HepG2 (cell line): ENCODE results near the gene RAB36. TPM values are rescaled to one million over a fixed set of nuclear protein-coding genes. Genes with fewer than 3 reads are reported as not detected.
A peak's percentile ranks its signal among the peaks of the same experiment; 100 is the strongest.

Source experiments
- CEBPG ChIP-seq: IDR thresholded peaks from 2 replicates; pipeline ENCODE4 v1.6.1; 2016
- ELF1 ChIP-seq: sonication (generic); formaldehyde crosslinking; IDR thresholded peaks from 2 replicates; pipeline ENCODE4 v1.4.0; 2020; ENCODE audit warnings: missing genetic modification reagents
- GFI1 ChIP-seq: sonication (generic); formaldehyde crosslinking; IDR thresholded peaks from 2 replicates; pipeline ENCODE4 v1.5.0; 2020; ENCODE audit warnings: missing genetic modification reagents, mild to moderate bottlenecking, borderline replicate concordance
- REL ChIP-seq: sonication (generic); formaldehyde crosslinking; conservative IDR thresholded peaks from 2 replicates; pipeline ENCODE4 v1.8.0; 2022; ENCODE audit warnings: mild to moderate bottlenecking, missing genetic modification reagents, moderate library complexity
- SMARCE1 ChIP-seq: fragments of 450-650 bp; IDR thresholded peaks from 2 replicates; pipeline ENCODE4 v1.6.1; 2017; ENCODE audit warnings: borderline replicate concordance
- STAT5B ChIP-seq: sonication (generic); formaldehyde crosslinking; IDR thresholded peaks from 2 replicates; pipeline ENCODE4 v1.4.0; 2020; ENCODE audit warnings: missing genetic modification reagents
- ZFP1 ChIP-seq: IDR thresholded peaks from 2 replicates; pipeline ENCODE4 v1.6.1; 2016
- ZNF143 ChIP-seq: sonication (generic); formaldehyde crosslinking; IDR thresholded peaks from 2 replicates; pipeline ENCODE4 v1.4.0; 2020; ENCODE audit warnings: missing genetic modification reagents
- ZNF34 ChIP-seq: sonication (generic); formaldehyde crosslinking; IDR thresholded peaks from 2 replicates; pipeline ENCODE4 v1.4.0; 2020; ENCODE audit warnings: mild to moderate bottlenecking, missing genetic modification reagents, borderline replicate concordance
- ZNF501 ChIP-seq: sonication (generic); formaldehyde crosslinking; IDR thresholded peaks from 2 replicates; pipeline ENCODE4 v1.5.1; 2020; ENCODE audit warnings: mild to moderate bottlenecking, moderate library complexity, missing genetic modification reagents
- polyA plus RNA-seq, 8 experiments: library from polyadenylated mRNA; depleted of rRNA in 3 of 8; stranded (reverse) in 7 of 8; unstranded in 1 of 8; fragments of >200 nt; fragmentation: Illumina TruSeq in 4 of 8; extraction: Trizol in 4 of 8; gene quantifications; 2 replicates each; pipeline versions ENCODE4 v1.2.1 to v1.2.3, GENCODE V29; 2011 to 2016; ENCODE audit warnings: low read depth in 4 of 8, missing spikeins in 1 of 8, mixed read lengths in 1 of 8; ENCODE audit not compliant: insufficient read depth in 1 of 8
- total RNA-seq, 5 experiments: library from RNA; depleted of rRNA; stranded (reverse); fragments of >200 nt; fragmentation: Illumina TruSeq; extraction: Trizol; gene quantifications; 2 replicates each; pipeline ENCODE4 v1.2.3, GENCODE V29; 2016; ENCODE audit warnings: low read depth in 1 of 5
- TF ChIP-seq, protein P1 (sequence below): sonication (generic); formaldehyde crosslinking; IDR thresholded peaks from 2 replicates; pipeline ENCODE4 v1.5.0; 2020; ENCODE audit warnings: mild to moderate bottlenecking, missing genetic modification reagents, moderate library complexity
- TF ChIP-seq, protein P2 (sequence below): sonication (generic); formaldehyde crosslinking; IDR thresholded peaks from 2 replicates; pipeline ENCODE4 v1.8.1; 2023; ENCODE audit warnings: mild to moderate bottlenecking, missing genetic modification reagents
- TF ChIP-seq, protein P3 (sequence below): sonication (generic); formaldehyde crosslinking; IDR thresholded peaks from 2 replicates; pipeline ENCODE4 v1.8.0; 2022; ENCODE audit warnings: mild to moderate bottlenecking, missing genetic modification reagents, moderate library complexity
- TF ChIP-seq, protein P4 (sequence below): sonication (generic); formaldehyde crosslinking; IDR thresholded peaks from 2 replicates; pipeline ENCODE4 v1.4.0; 2020; ENCODE audit warnings: missing genetic modification reagents, mild to moderate bottlenecking, borderline replicate concordance
- TF ChIP-seq, protein P5 (sequence below): sonication (generic); formaldehyde crosslinking; IDR thresholded peaks from 2 replicates; pipeline ENCODE4 v1.5.1; 2020; ENCODE audit warnings: mild to moderate bottlenecking, missing genetic modification reagents, moderate library complexity
- TF ChIP-seq, protein P6 (sequence below): sonication (generic); formaldehyde crosslinking; IDR thresholded peaks from 2 replicates; pipeline ENCODE4 v1.8.0; 2022; ENCODE audit warnings: mild to moderate bottlenecking, missing genetic modification reagents, moderate library complexity

The RAB36 gene
- total and polyA plus RNA-seq, 2 of the 13 experiments (the other 11 are each of a cell fraction or from before 2014, with no cell fraction given), result 0.24 to 0.86 TPM

DNA sequence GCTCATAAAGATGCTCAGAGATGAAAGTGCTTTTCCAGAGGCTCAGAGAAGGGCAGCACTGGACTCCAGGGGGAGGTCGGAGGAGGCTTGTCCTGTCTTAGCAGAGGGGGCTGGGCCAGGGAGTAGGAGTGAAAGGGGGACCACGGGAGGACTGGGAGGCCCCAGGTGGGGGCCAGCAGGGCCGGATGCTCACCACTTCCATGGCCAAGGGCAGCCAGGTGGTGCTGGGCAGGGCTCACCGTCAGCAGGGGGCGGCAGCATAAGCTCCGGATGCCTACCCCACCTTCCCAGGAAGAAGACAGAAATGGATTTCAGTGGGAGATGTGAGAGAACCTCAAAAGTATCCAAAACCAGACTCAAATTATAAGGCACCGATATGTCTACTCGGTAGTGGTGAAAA, 11.0 kb downstream of the RAB36 start (continued):
- TF ChIP-seq, protein P1, sequence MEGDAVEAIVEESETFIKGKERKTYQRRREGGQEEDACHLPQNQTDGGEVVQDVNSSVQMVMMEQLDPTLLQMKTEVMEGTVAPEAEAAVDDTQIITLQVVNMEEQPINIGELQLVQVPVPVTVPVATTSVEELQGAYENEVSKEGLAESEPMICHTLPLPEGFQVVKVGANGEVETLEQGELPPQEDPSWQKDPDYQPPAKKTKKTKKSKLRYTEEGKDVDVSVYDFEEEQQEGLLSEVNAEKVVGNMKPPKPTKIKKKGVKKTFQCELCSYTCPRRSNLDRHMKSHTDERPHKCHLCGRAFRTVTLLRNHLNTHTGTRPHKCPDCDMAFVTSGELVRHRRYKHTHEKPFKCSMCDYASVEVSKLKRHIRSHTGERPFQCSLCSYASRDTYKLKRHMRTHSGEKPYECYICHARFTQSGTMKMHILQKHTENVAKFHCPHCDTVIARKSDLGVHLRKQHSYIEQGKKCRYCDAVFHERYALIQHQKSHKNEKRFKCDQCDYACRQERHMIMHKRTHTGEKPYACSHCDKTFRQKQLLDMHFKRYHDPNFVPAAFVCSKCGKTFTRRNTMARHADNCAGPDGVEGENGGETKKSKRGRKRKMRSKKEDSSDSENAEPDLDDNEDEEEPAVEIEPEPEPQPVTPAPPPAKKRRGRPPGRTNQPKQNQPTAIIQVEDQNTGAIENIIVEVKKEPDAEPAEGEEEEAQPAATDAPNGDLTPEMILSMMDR (CRISPR knock-in tag), result peak; percentile 65
- TF ChIP-seq ELF1 (CRISPR knock-in tag), result 0 out of 2 replicates have a peak, but pooled peaks have one; percentile 5
- 0 out of 2 replicates have a peak, but pooled peaks have one; percentile 11 for TF ChIP-seq ZNF143 (CRISPR knock-in tag)
- no peak for TF ChIP-seq SMARCE1
- no peak for TF ChIP-seq ZNF501 (CRISPR knock-in tag)
- TF ChIP-seq, protein P2, sequence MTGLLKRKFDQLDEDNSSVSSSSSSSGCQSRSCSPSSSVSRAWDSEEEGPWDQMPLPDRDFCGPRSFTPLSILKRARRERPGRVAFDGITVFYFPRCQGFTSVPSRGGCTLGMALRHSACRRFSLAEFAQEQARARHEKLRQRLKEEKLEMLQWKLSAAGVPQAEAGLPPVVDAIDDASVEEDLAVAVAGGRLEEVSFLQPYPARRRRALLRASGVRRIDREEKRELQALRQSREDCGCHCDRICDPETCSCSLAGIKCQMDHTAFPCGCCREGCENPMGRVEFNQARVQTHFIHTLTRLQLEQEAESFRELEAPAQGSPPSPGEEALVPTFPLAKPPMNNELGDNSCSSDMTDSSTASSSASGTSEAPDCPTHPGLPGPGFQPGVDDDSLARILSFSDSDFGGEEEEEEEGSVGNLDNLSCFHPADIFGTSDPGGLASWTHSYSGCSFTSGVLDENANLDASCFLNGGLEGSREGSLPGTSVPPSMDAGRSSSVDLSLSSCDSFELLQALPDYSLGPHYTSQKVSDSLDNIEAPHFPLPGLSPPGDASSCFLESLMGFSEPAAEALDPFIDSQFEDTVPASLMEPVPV (CRISPR knock-in tag), result no peak
- TF ChIP-seq, protein P3, sequence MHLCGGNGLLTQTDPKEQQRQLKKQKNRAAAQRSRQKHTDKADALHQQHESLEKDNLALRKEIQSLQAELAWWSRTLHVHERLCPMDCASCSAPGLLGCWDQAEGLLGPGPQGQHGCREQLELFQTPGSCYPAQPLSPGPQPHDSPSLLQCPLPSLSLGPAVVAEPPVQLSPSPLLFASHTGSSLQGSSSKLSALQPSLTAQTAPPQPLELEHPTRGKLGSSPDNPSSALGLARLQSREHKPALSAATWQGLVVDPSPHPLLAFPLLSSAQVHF, result no peak
- no peak for TF ChIP-seq ZFP1 (CRISPR knock-in tag)
- TF ChIP-seq GFI1 (CRISPR knock-in tag), result 0 out of 2 replicates have a peak, but pooled peaks have one; percentile 20
- 0 out of 2 replicates have a peak, but pooled peaks have one; percentile 11 for TF ChIP-seq CEBPG
- TF ChIP-seq, protein P4, sequence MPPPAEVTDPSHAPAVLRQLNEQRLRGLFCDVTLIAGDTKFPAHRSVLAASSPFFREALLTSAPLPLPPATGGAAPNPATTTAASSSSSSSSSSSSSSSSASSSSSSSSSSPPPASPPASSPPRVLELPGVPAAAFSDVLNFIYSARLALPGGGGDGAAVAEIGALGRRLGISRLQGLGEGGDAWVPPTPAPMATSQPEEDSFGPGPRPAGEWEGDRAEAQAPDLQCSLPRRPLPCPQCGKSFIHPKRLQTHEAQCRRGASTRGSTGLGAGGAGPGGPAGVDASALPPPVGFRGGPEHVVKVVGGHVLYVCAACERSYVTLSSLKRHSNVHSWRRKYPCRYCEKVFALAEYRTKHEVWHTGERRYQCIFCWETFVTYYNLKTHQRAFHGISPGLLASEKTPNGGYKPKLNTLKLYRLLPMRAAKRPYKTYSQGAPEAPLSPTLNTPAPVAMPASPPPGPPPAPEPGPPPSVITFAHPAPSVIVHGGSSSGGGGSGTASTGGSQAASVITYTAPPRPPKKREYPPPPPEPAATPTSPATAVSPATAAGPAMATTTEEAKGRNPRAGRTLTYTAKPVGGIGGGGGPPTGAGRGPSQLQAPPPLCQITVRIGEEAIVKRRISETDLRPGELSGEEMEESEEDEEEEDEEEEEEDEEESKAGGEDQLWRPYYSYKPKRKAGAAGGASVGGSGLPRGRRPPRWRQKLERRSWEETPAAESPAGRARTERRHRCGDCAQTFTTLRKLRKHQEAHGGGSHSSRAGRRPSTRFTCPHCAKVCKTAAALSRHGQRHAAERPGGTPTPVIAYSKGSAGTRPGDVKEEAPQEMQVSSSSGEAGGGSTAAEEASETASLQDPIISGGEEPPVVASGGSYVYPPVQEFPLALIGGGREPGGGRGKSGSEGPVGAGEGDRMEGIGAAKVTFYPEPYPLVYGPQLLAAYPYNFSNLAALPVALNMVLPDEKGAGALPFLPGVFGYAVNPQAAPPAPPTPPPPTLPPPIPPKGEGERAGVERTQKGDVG (CRISPR knock-in tag), result no peak
- TF ChIP-seq, protein P5, sequence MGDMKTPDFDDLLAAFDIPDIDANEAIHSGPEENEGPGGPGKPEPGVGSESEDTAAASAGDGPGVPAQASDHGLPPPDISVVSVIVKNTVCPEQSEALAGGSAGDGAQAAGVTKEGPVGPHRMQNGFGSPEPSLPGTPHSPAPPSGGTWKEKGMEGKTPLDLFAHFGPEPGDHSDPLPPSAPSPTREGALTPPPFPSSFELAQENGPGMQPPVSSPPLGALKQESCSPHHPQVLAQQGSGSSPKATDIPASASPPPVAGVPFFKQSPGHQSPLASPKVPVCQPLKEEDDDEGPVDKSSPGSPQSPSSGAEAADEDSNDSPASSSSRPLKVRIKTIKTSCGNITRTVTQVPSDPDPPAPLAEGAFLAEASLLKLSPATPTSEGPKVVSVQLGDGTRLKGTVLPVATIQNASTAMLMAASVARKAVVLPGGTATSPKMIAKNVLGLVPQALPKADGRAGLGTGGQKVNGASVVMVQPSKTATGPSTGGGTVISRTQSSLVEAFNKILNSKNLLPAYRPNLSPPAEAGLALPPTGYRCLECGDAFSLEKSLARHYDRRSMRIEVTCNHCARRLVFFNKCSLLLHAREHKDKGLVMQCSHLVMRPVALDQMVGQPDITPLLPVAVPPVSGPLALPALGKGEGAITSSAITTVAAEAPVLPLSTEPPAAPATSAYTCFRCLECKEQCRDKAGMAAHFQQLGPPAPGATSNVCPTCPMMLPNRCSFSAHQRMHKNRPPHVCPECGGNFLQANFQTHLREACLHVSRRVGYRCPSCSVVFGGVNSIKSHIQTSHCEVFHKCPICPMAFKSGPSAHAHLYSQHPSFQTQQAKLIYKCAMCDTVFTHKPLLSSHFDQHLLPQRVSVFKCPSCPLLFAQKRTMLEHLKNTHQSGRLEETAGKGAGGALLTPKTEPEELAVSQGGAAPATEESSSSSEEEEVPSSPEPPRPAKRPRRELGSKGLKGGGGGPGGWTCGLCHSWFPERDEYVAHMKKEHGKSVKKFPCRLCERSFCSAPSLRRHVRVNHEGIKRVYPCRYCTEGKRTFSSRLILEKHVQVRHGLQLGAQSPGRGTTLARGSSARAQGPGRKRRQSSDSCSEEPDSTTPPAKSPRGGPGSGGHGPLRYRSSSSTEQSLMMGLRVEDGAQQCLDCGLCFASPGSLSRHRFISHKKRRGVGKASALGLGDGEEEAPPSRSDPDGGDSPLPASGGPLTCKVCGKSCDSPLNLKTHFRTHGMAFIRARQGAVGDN (CRISPR knock-in tag), result peak; percentile 18; the same call in 1 of the 2 replicates
- TF ChIP-seq ZNF34 (CRISPR knock-in tag), result no peak
- TF ChIP-seq, protein P6, sequence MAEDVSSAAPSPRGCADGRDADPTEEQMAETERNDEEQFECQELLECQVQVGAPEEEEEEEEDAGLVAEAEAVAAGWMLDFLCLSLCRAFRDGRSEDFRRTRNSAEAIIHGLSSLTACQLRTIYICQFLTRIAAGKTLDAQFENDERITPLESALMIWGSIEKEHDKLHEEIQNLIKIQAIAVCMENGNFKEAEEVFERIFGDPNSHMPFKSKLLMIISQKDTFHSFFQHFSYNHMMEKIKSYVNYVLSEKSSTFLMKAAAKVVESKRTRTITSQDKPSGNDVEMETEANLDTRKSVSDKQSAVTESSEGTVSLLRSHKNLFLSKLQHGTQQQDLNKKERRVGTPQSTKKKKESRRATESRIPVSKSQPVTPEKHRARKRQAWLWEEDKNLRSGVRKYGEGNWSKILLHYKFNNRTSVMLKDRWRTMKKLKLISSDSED (CRISPR knock-in tag), result no peak
- TF ChIP-seq REL (CRISPR knock-in tag), result no peak
- TF ChIP-seq STAT5B (CRISPR knock-in tag), result no peak
